Measurements from ENCODE around the gene BMX. TPM values are rescaled to one million over a fixed set of nuclear protein-coding genes. Genes with fewer than 3 reads are reported as not detected.

The BMX gene
- total and polyA plus RNA-seq, 2 donors (not counting 1 experiment from before 2014, with no cell fraction given): not detected

- H3K9me3 Mint-ChIP-seq (ENCODE audit: insufficient read depth): no peaks in the 10 kb centered on the region
- Histone ChIP-seq H3K4me2 (replicated peaks; ENCODE audit: low read depth, low read length, poor library complexity, severe bottlenecking) (no peak overlapping the region), H4K20me1 (ENCODE audit: control insufficient read depth, insufficient read depth, low read length, poor library complexity, severe bottlenecking) (no peaks in the 10 kb centered on the region), H3K9me3 (ENCODE audit: control extremely low read depth in 1 of 3, control insufficient read depth in 2 of 3, insufficient read depth in 1 of 3, low read length in 2 of 3) (no peaks in the 10 kb centered on the region), H3K36me3 (replicated peaks in 1 of 2; ENCODE audit: control extremely low read depth in 1 of 2, control insufficient read depth in 1 of 2, extremely low read depth in 1 of 2, insufficient read depth in 2 of 2, low read length in 1 of 2) (no peaks in the 10 kb centered on the region), H2AFZ (ENCODE audit: insufficient read depth, low read depth, low read length, poor library complexity, severe bottlenecking) (no peak overlapping the region), H3K9ac (ENCODE audit: low read length) (no peak overlapping the region), H3K27ac (ENCODE audit: low read length in 2 of 2) (no peak overlapping the region), H3K4me1 (ENCODE audit: control insufficient read depth in 2 of 2, insufficient read depth in 2 of 2, low read length in 2 of 2) (no peaks in the 10 kb centered on the region), H3K4me3 (ENCODE audit: control extremely low read depth in 1 of 5, extremely low read depth in 1 of 5, insufficient read depth in 1 of 5, low read depth in 2 of 5, low read length in 4 of 5) (no peak overlapping the region), H3K27me3 (replicated peaks in 1 of 4; ENCODE audit: control extremely low read depth in 1 of 4, control insufficient read depth in 3 of 4, insufficient read depth in 4 of 4, low read length in 3 of 4) (no peaks in the 10 kb centered on the region), H3K79me2 (ENCODE audit: control insufficient read depth, insufficient read depth, low read length) (no peaks in the 10 kb centered on the region)
- H3K4me3 Mint-ChIP-seq: no peak overlapping the region
- POLR2A ChIA-PET: no interaction called here
- no peak for DNase-seq
- H3K27me3 Mint-ChIP-seq: peaks cover 5% of the 10 kb centered on the region
- WGBS (ENCODE audit: insufficient coverage): no CpG with 5 or more reads among the region's 7 CpGs
- H3K4me1 Mint-ChIP-seq: no peaks in the 10 kb centered on the region
- intact Hi-C loops (cut with micrococcal nuclease): no loop called here
- no peak for ATAC-seq (ENCODE audit: low read depth)
- TF ChIP-seq EZH2 (IDR thresholded peaks at IDR 0.05; ENCODE audit: borderline replicate concordance, insufficient read depth, low read depth, low read length, poor library complexity, severe bottlenecking) (no peak), CTCF (IDR thresholded peaks at IDR 0.05) (no peak)
- no peak overlapping the region for H3K27ac Mint-ChIP-seq
- CTCF ChIA-PET: no interaction called here
Measured at GRCh38 chrX:15563056-15563455, 62.4 kb downstream of the BMX start.

GRCh38 chrX:15564981-15565579, 64.5 kb downstream of the BMX start:
- Histone ChIP-seq H3K79me2 (ENCODE audit: control insufficient read depth, insufficient read depth, low read length) (no peaks in the 10 kb centered on the region), H3K27ac (ENCODE audit: low read length in 2 of 2) (no peak overlapping the region), H4K20me1 (ENCODE audit: control insufficient read depth, insufficient read depth, low read length, poor library complexity, severe bottlenecking) (no peaks in the 10 kb centered on the region), H3K9me3 (ENCODE audit: control extremely low read depth in 1 of 3, control insufficient read depth in 2 of 3, insufficient read depth in 1 of 3, low read length in 2 of 3) (no peaks in the 10 kb centered on the region), H3K36me3 (replicated peaks in 1 of 2; ENCODE audit: control extremely low read depth in 1 of 2, control insufficient read depth in 1 of 2, extremely low read depth in 1 of 2, insufficient read depth in 2 of 2, low read length in 1 of 2) (no peaks in the 10 kb centered on the region), H3K4me2 (replicated peaks; ENCODE audit: low read depth, low read length, poor library complexity, severe bottlenecking) (no peak overlapping the region), H3K9ac (ENCODE audit: low read length) (no peak overlapping the region), H3K27me3 (replicated peaks in 1 of 4; ENCODE audit: control extremely low read depth in 1 of 4, control insufficient read depth in 3 of 4, insufficient read depth in 4 of 4, low read length in 3 of 4) (peaks cover 0 to 2% (median 0%) of the 10 kb centered on the region in 4 experiments), H2AFZ (ENCODE audit: insufficient read depth, low read depth, low read length, poor library complexity, severe bottlenecking) (no peak overlapping the region), H3K4me3 (ENCODE audit: control extremely low read depth in 1 of 5, extremely low read depth in 1 of 5, insufficient read depth in 1 of 5, low read depth in 2 of 5, low read length in 4 of 5) (no peak overlapping the region), H3K4me1 (ENCODE audit: control insufficient read depth in 2 of 2, insufficient read depth in 2 of 2, low read length in 2 of 2) (no peaks in the 10 kb centered on the region)
- H3K4me3 Mint-ChIP-seq: no peak overlapping the region
- WGBS (ENCODE audit: insufficient coverage): 0% methylated on average over 3 of the region's 5 CpGs
- intact Hi-C loops (cut with micrococcal nuclease): no loop called here
- H3K9me3 Mint-ChIP-seq (ENCODE audit: insufficient read depth): no peaks in the 10 kb centered on the region
- no peak overlapping the region for H3K27ac Mint-ChIP-seq
- ATAC-seq (ENCODE audit: low read depth): no peak
- TF ChIP-seq EZH2 (IDR thresholded peaks at IDR 0.05; ENCODE audit: borderline replicate concordance, insufficient read depth, low read depth, low read length, poor library complexity, severe bottlenecking) (no peak), CTCF (IDR thresholded peaks at IDR 0.05) (no peak)
- CTCF ChIA-PET: no interaction called here
- POLR2A ChIA-PET: no interaction called here
- H3K27me3 Mint-ChIP-seq: peaks cover 5% of the 10 kb centered on the region
- no peak for DNase-seq
- no peaks in the 10 kb centered on the region for H3K4me1 Mint-ChIP-seq

Data from B cell (primary cell).